Uterus (tissue), 2 donors: ENCODE data around the gene PDE4B.

Experiments used
- CTCF ChIP-seq, 4 experiments: fragments of 200-600 bp in 2 of 4; fragments of 450-650 bp in 2 of 4; sonication (generic) in 2 of 4; IDR thresholded peaks; one replicate each; pipeline ENCODE4 v1.5.1; 2016 to 2019; ENCODE audit warnings: antibody characterized with exemption in 4 of 4, mild to moderate bottlenecking in 2 of 4, moderate library complexity in 1 of 4
- POLR2A ChIP-seq, 2 donors: fragments of 450-650 bp; IDR thresholded peaks; one replicate each; pipeline ENCODE4 v1.6.1; 2016; ENCODE audit warnings: antibody characterized with exemption in 2 of 2, mild to moderate bottlenecking in 1 of 2, moderate library complexity in 1 of 2

GRCh38 chr1:65872301-65872700 lies 79.6 kb downstream of the PDE4B start:
- TF ChIP-seq CTCF (IDR thresholded peaks at IDR 0.05) (no peak), POLR2A (IDR thresholded peaks at IDR 0.05) (no peak)
